HCT116 (cell line): ENCODE measurements around the gene RCAN3. TPM values are rescaled to one million over a fixed set of nuclear protein-coding genes. Genes with fewer than 3 reads are reported as not detected.

Experiments used
- ATAC-seq: fragments of 200-7000 bp; cut with Tn5 transposase; 2 replicates; pipeline ENCODE4 v1.9.1; 2020; ENCODE audit warnings: mild to moderate bottlenecking, moderate library complexity
- BruUV-seq: library from RNA; stranded (reverse); fragments of 400-500 nt; replicated peaks from 2 replicates; lab custom pipeline; 2021; lab: Mats Ljungman, UMichigan
- CTCF ChIA-PET: fragments of 300-600 bp; sonication (Branson Sonifier 250); formaldehyde crosslinking; loops from one replicate; lab custom pipeline; 2021; ENCODE audit warnings: antibody characterized with exemption; lab: Charles Lee
- POLR2A ChIA-PET: fragments of 300-600, 350-600 bp; sonication (Branson Sonifier 250); formaldehyde crosslinking; loops from one replicate; lab custom pipeline; 2021; ENCODE audit warnings: antibody characterized with exemption; lab: Charles Lee
- RAD21 ChIA-PET, 2 experiments: fragments of 300-600 bp; sonication (Branson Sonifier 250); formaldehyde crosslinking; loops; one replicate each; lab custom pipeline; 2023; ENCODE audit warnings: low total read pairs in 2 of 2; ENCODE audit not compliant: uncharacterized antibody in 2 of 2, unreplicated experiment in 2 of 2, low non-redundant PET in 1 of 2; lab: Charles Lee
- DNase-seq: peaks from one replicate; pipeline ENCODE4 v3.0.0-alpha.2; 2010; ENCODE audit warnings: low read depth, low spot score
- H2AFZ ChIP-seq: fragments of 200-600 bp; shearing (Covaris generic), sonication (generic); 2 replicates; pipeline ENCODE4 v1.6.1; 2017; ENCODE audit warnings: low read depth, mixed run types, mixed read lengths, antibody characterized with exemption, low read length; ENCODE audit not compliant: poor library complexity, severe bottlenecking
- H3K27ac ChIP-seq: 2 replicates; pipeline ENCODE4 v1.5.1; 2012; ENCODE audit warnings: low read depth, low read length
- H3K27me3 ChIP-seq: fragments of 200-600 bp; sonication (generic); 2 replicates; pipeline ENCODE4 v1.6.1; 2016; ENCODE audit warnings: mixed run types, low read length, mixed read lengths; ENCODE audit not compliant: insufficient read depth
- H3K36me3 ChIP-seq, 2 experiments: fragments of 200-500 bp in 1 of 2; fragments of 200-600 bp in 1 of 2; sonication (Bioruptor generic) in 1 of 2; sonication (generic) in 1 of 2; 2 replicates each; pipeline versions ENCODE4 v1.5.1 to v1.6.1; 2014 to 2016; ENCODE audit warnings: low read length in 2 of 2, inconsistent platforms in 1 of 2, mixed read lengths in 1 of 2, mixed run types in 1 of 2; ENCODE audit not compliant: insufficient read depth in 2 of 2, control insufficient read depth in 1 of 2
- H3K4me1 ChIP-seq, 2 experiments: fragments of 200-600 bp in 1 of 2; sonication (generic) in 1 of 2; 2 replicates each; pipeline versions ENCODE4 v1.5.1 to v1.6.1; 2012 to 2017; ENCODE audit warnings: low read length in 2 of 2, inconsistent platforms in 1 of 2, mild to moderate bottlenecking in 1 of 2, mixed read lengths in 1 of 2, mixed run types in 1 of 2, moderate library complexity in 1 of 2; ENCODE audit not compliant: insufficient read depth in 2 of 2, control insufficient read depth in 1 of 2
- H3K4me2 ChIP-seq: fragments of 200-600 bp; sonication (generic); 2 replicates; pipeline ENCODE4 v1.6.1; 2017; ENCODE audit warnings: mixed run types, low read length, mixed read lengths
- H3K4me3 ChIP-seq, 2 experiments: fragments of 200-600 bp in 1 of 2; sonication (generic) in 1 of 2; replicated peaks in 1 of 2; 2 replicates each; pipeline ENCODE4 v1.5.1; 2011 to 2016; ENCODE audit warnings: low read length in 2 of 2, control low read depth in 1 of 2, low read depth in 1 of 2, mild to moderate bottlenecking in 1 of 2, mixed read lengths in 1 of 2, mixed run types in 1 of 2
- H3K79me2 ChIP-seq: fragments of 200-600 bp; sonication (generic); 2 replicates; pipeline ENCODE4 v1.6.1; 2017; ENCODE audit warnings: mild to moderate bottlenecking, mixed run types, low read length, moderate library complexity, mixed read lengths; ENCODE audit not compliant: insufficient read depth
- H3K9ac ChIP-seq: fragments of 200-600 bp; sonication (generic); 2 replicates; pipeline ENCODE4 v1.6.1; 2016; ENCODE audit warnings: low read length, mixed read lengths
- H3K9me2 ChIP-seq: fragments of 200-600 bp; sonication (generic), shearing (Covaris generic); 2 replicates; pipeline ENCODE4 v1.6.1; 2017; ENCODE audit warnings: mixed run types, mild to moderate bottlenecking, moderate library complexity; ENCODE audit not compliant: insufficient read depth
- H3K9me3 ChIP-seq, 2 experiments: fragments of 200-500 bp in 1 of 2; fragments of 200-600 bp in 1 of 2; sonication (Bioruptor generic) in 1 of 2; sonication (generic) in 1 of 2; 2 replicates each; pipeline ENCODE4 v1.6.1; 2014 to 2017; ENCODE audit warnings: low read length in 2 of 2, mixed read lengths in 2 of 2, inconsistent platforms in 1 of 2, low read depth in 1 of 2, mild to moderate bottlenecking in 1 of 2, mixed run types in 1 of 2, moderate library complexity in 1 of 2; ENCODE audit not compliant: control insufficient read depth in 1 of 2, insufficient read depth in 1 of 2
- H4K20me1 ChIP-seq: fragments of 200-600 bp; sonication (generic), shearing (Covaris generic); 2 replicates; pipeline ENCODE4 v1.6.1; 2017; ENCODE audit warnings: mixed run types, mild to moderate bottlenecking, moderate library complexity; ENCODE audit not compliant: insufficient read depth
- CEBPB ChIP-seq: IDR thresholded peaks from 2 replicates; pipeline ENCODE4 v1.6.1; 2012; ENCODE audit warnings: low read depth
- EGR1 ChIP-seq: IDR thresholded peaks from 2 replicates; pipeline ENCODE4 v1.6.1; 2012; ENCODE audit warnings: low read depth
- FOSL1 ChIP-seq: IDR thresholded peaks from 2 replicates; pipeline ENCODE4 v1.6.1; 2012; ENCODE audit warnings: low read depth
- MAX ChIP-seq: IDR thresholded peaks from 2 replicates; pipeline ENCODE4 v1.6.1; 2012
- POLR2A ChIP-seq: IDR thresholded peaks from 2 replicates; pipeline ENCODE4 v1.7.0; 2011; ENCODE audit warnings: borderline replicate concordance; ENCODE audit not compliant: insufficient read depth, insufficient read length; ENCODE audit errors: extremely low read depth
- SP1 ChIP-seq: IDR thresholded peaks from 2 replicates; pipeline ENCODE4 v1.6.1; 2012; ENCODE audit warnings: low read depth
- YY1 ChIP-seq: IDR thresholded peaks from 2 replicates; pipeline ENCODE4 v1.6.1; 2011; ENCODE audit warnings: low read length, low read depth, moderate library complexity, mild to moderate bottlenecking; ENCODE audit not compliant: insufficient replicate concordance; ENCODE audit errors: extremely low read depth
- intact Hi-C: fragments of 100-400 bp; cut with micrococcal nuclease; formaldehyde crosslinking; loops from 2 replicates; pipeline ENCODE4 v1.10.0; 2022
- total RNA-seq: library from RNA; stranded (reverse); gene quantifications from one replicate; pipeline ENCODE4 v1.2.1, GENCODE V29; 2021; ENCODE audit not compliant: unreplicated experiment
- TF ChIP-seq, protein P1 (sequence below): IDR thresholded peaks from 2 replicates; pipeline ENCODE4 v1.6.1; 2012; ENCODE audit warnings: low read depth
- TF ChIP-seq, protein P2 (sequence below): IDR thresholded peaks from 2 replicates; pipeline ENCODE4 v1.6.1; 2012

Gene RCAN3
- total RNA-seq, 1 experiment from 2014 or later = 13.3 TPM

- TF ChIP-seq MAX = no peak
- no peak for TF ChIP-seq POLR2A
- no peak for TF ChIP-seq YY1
- TF ChIP-seq CEBPB = no peak
- no peak for TF ChIP-seq SP1
Observed at GRCh38 chr1:24567792-24568388, 65.3 kb downstream of the RCAN3 start (continued).

DNA sequence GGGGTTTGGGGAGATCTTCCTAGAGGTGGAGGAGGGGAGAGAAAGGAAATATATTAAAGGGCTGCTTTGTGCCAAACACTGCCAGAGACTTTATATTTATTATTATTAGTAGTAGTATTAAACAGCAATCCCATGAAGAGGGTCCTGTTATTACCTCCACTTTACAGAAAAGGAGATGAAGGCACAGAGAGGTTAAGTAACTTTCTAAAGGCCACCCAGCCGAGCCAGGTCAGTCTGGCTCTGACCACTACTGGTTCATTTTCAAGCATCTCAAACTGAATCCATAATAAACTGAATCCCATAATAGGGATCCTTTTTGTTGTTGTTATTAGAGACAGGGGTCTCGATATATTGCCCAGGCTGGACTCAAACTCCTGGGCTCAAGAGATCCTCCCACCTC lies 65.8 kb downstream of the RCAN3 start:
- ChIA-PET POLR2A (no interaction called here), CTCF (no interaction called here), RAD21 (no interaction called here)
- Histone ChIP-seq H3K27me3 (no peaks in the 10 kb centered on the region), H3K79me2 (no peaks in the 10 kb centered on the region), H3K27ac (no peak overlapping the region), H3K9me3 (no peaks in the 10 kb centered on the region), H3K4me2 (no peak overlapping the region), H4K20me1 (no peaks in the 10 kb centered on the region), H3K9ac (no peak overlapping the region), H3K9me2 (no peaks in the 10 kb centered on the region), H2AFZ (no peak overlapping the region), H3K36me3 (no peaks in the 10 kb centered on the region), H3K4me1 (peaks cover 6 to 11% of the 10 kb centered on the region in 2 experiments; a peak in 3 of 4 replicates), H3K4me3 (no peak overlapping the region)
- intact Hi-C loops = no loop called here
- DNase-seq (no peak), ATAC-seq (no peak)
- TF ChIP-seq, protein P1, sequence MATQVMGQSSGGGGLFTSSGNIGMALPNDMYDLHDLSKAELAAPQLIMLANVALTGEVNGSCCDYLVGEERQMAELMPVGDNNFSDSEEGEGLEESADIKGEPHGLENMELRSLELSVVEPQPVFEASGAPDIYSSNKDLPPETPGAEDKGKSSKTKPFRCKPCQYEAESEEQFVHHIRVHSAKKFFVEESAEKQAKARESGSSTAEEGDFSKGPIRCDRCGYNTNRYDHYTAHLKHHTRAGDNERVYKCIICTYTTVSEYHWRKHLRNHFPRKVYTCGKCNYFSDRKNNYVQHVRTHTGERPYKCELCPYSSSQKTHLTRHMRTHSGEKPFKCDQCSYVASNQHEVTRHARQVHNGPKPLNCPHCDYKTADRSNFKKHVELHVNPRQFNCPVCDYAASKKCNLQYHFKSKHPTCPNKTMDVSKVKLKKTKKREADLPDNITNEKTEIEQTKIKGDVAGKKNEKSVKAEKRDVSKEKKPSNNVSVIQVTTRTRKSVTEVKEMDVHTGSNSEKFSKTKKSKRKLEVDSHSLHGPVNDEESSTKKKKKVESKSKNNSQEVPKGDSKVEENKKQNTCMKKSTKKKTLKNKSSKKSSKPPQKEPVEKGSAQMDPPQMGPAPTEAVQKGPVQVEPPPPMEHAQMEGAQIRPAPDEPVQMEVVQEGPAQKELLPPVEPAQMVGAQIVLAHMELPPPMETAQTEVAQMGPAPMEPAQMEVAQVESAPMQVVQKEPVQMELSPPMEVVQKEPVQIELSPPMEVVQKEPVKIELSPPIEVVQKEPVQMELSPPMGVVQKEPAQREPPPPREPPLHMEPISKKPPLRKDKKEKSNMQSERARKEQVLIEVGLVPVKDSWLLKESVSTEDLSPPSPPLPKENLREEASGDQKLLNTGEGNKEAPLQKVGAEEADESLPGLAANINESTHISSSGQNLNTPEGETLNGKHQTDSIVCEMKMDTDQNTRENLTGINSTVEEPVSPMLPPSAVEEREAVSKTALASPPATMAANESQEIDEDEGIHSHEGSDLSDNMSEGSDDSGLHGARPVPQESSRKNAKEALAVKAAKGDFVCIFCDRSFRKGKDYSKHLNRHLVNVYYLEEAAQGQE = no peak
- TF ChIP-seq POLR2A (no peak), EGR1 (no peak), FOSL1 (no peak)
- TF ChIP-seq, protein P2, sequence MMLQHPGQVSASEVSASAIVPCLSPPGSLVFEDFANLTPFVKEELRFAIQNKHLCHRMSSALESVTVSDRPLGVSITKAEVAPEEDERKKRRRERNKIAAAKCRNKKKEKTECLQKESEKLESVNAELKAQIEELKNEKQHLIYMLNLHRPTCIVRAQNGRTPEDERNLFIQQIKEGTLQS = no peak
- BruUV-seq = no TSS peak
